Heart left ventricle (tissue), 13 donors: ENCODE data around the gene NEK10.

ENCODE experiments used
- CTCF ChIP-seq, 12 donors: fragments of 200-600 bp; sonication (generic) in 4 of 12; IDR thresholded peaks; one replicate each; pipeline versions ENCODE4 v1.5.0 to v1.8.0; 2018 to 2022; ENCODE audit warnings: antibody characterized with exemption in 12 of 12, mild to moderate bottlenecking in 5 of 12
- POLR2A ChIP-seq, 2 donors: fragments of 450-650 bp; IDR thresholded peaks; one replicate each; pipeline ENCODE4 v1.6.1; 2017; ENCODE audit warnings: antibody characterized with exemption in 2 of 2, mild to moderate bottlenecking in 2 of 2, moderate library complexity in 2 of 2
- donor health status: ischemic (EF 13 %, LVEDD 7.1; RV severe dilation, severe dysfunction).
- donor health status: DM: no; HTN: yes; CAD: no.
- donor health status: DM: no; HTN: no; CAD: no.
- donor health status: ischemic (EF 25% LVEDD 6.9; RV normal size, moderate dysfunction).
- donor health status: ischemic (EF 25% LVEDD 5.7; RV mildly dilated, moderate dysfunction).
- donor health status: ischemic (EF 35%, LVEDD 5.7; RV mildly dilated, moderate dysfunction).
- donor health status: nonischemic (EF 11% LVEDD 7.7; RV severe dilation, severe dysfunction).
- donor health status: DM: yes; HTN: yes; CAD: no.
- donor health status: PGD.
- donor health status: ischemic (EF 29% LVEDD 5.4; RV normal size, mild dysfunction).
- donor health status: nonischemic (EF 23%, LVEDD 6.1; RV moderate dilation, normal function).

- TF ChIP-seq CTCF (IDR thresholded peaks at IDR 0.05) = no peak
- TF ChIP-seq POLR2A (IDR thresholded peaks at IDR 0.05) = no peak
Observed at GRCh38 chr3:27391796-27392195, 22.6 kb upstream of the NEK10 start.
